K562 (cell line): ENCODE data around the gene HS2ST1. TPM values are rescaled to one million over a fixed set of nuclear protein-coding genes. Genes with fewer than 3 reads are reported as not detected.
A peak's percentile ranks its signal among the peaks of the same experiment; 100 is the strongest.

Experiments
- ATAC-seq: fragments of 200-7000 bp; cut with Tn5 transposase; 3 replicates; pipeline ENCODE4 v1.9.1; 2020; ENCODE audit warnings: moderate library complexity
- BruUV-seq: library from RNA; stranded (reverse); fragments of 400-500 nt; replicated peaks from 2 replicates; lab custom pipeline; 2021; lab: Mats Ljungman, UMichigan
- CTCF ChIA-PET: fragments of 300-600 bp; formaldehyde crosslinking; extraction: SDS; loops from one replicate; lab custom pipeline; 2021; ENCODE audit warnings: low intra/inter-chr PET ratio; lab: Yijun Ruan, JAX
- POLR2A ChIA-PET: fragments of 300-600, 350-650 bp; sonication (Branson Sonifier 250); formaldehyde crosslinking; extraction: SDS; loops from one replicate; lab custom pipeline; 2021; ENCODE audit warnings: antibody characterized with exemption, inconsistent platforms; lab: Yijun Ruan, JAX
- DNase-seq, 4 experiments: peaks; one replicate each; pipeline versions ENCODE4 v3.0.0 to v3.0.0-alpha.2; 2011 to 2018; ENCODE audit warnings: low spot score in 3 of 4, mixed read lengths in 3 of 4; ENCODE audit errors: extremely low read depth in 1 of 4
- FAIRE-seq: peaks from 2 replicates; lab custom pipeline; 2011; peaks lifted over from hg19 to GRCh38; lab: Jason Lieb, UNC
- H2AFZ ChIP-seq: 2 replicates; pipeline ENCODE4 v1.6.0; 2011; ENCODE audit warnings: low read depth, low read length, control low read depth, inconsistent platforms
- H3K27ac ChIP-seq: fragments of 200-600 bp; 3 replicates; pipeline ENCODE4 v1.8.0; 2011; ENCODE audit warnings: low read depth, mild to moderate bottlenecking, control low read depth, inconsistent platforms, low read length, moderate library complexity, mixed read lengths; ENCODE audit errors: extremely low read depth
- H3K27me3 ChIP-seq, 2 experiments: fragments of 300-600 bp in 1 of 2; 2 replicates in 1 of 2; 3 replicates in 1 of 2; pipeline versions ENCODE4 v1.6.0 to v1.8.0; 2011; ENCODE audit warnings: inconsistent platforms in 2 of 2, low read length in 2 of 2, mild to moderate bottlenecking in 1 of 2, mixed read lengths in 1 of 2, moderate library complexity in 1 of 2; ENCODE audit not compliant: control insufficient read depth in 2 of 2, insufficient read depth in 2 of 2
- H3K36me3 ChIP-seq: fragments of 300-600 bp; 3 replicates; pipeline ENCODE4 v1.8.0; 2011; ENCODE audit warnings: mild to moderate bottlenecking, low read length, inconsistent platforms; ENCODE audit not compliant: control insufficient read depth, insufficient read depth
- H3K4me1 ChIP-seq, 2 experiments: fragments of 200-600 bp in 1 of 2; replicated peaks in 1 of 2; 2 replicates in 1 of 2; 3 replicates in 1 of 2; pipeline versions ENCODE4 v1.5.1 to v1.8.0; 2011; ENCODE audit warnings: inconsistent platforms in 2 of 2, low read length in 2 of 2, mild to moderate bottlenecking in 1 of 2, mixed read lengths in 1 of 2, moderate library complexity in 1 of 2; ENCODE audit not compliant: control insufficient read depth in 2 of 2, insufficient read depth in 2 of 2
- H3K4me2 ChIP-seq: 2 replicates; pipeline ENCODE4 v1.6.1; 2011; ENCODE audit warnings: low read length, control low read depth, inconsistent platforms, mixed read lengths; ENCODE audit not compliant: insufficient read depth
- H3K4me3 ChIP-seq: fragments of 200-600 bp; sonication (generic), shearing (Covaris generic); 2 replicates; pipeline ENCODE4 v1.5.1; 2016; ENCODE audit warnings: control low read depth, inconsistent platforms
- H3K79me2 ChIP-seq: fragments of 200-600 bp; 3 replicates; pipeline ENCODE4 v1.8.0; 2011; ENCODE audit warnings: low read length, inconsistent platforms; ENCODE audit not compliant: control insufficient read depth, insufficient read depth
- H3K9ac ChIP-seq, 2 experiments: 2 replicates each; pipeline versions ENCODE4 v1.6.0 to v1.6.1; 2011; ENCODE audit warnings: low read depth in 2 of 2, low read length in 2 of 2, control low read depth in 1 of 2, inconsistent platforms in 1 of 2, mild to moderate bottlenecking in 1 of 2, mixed read lengths in 1 of 2; ENCODE audit not compliant: insufficient read depth in 1 of 2
- H3K9me1 ChIP-seq: one replicate; pipeline ENCODE4 v1.6.0; 2011; ENCODE audit warnings: inconsistent platforms, mild to moderate bottlenecking, low read length, moderate library complexity; ENCODE audit not compliant: control insufficient read depth, insufficient read depth
- H3K9me3 ChIP-seq: replicated peaks from 2 replicates; pipeline ENCODE4 v1.5.1; 2011; ENCODE audit warnings: low read depth, low read length, inconsistent platforms; ENCODE audit not compliant: control insufficient read depth, insufficient read depth
- H4K20me1 ChIP-seq: replicated peaks from 2 replicates; pipeline ENCODE4 v1.6.1; 2011; ENCODE audit warnings: low read length, inconsistent platforms, mixed read lengths; ENCODE audit not compliant: control insufficient read depth, insufficient read depth
- CEBPG ChIP-seq, 3 experiments: fragments of 200-800 bp in 1 of 3; sonication (Bioruptor generic) in 1 of 3; sonication (generic) in 1 of 3; formaldehyde crosslinking in 1 of 3; IDR thresholded peaks in 2 of 3; conservative IDR thresholded peaks in 1 of 3; 2 replicates each; pipeline versions ENCODE4 v1.6.1 to v1.8.0; 2016 to 2022; ENCODE audit warnings: missing compliant biosample characterization in 2 of 3, missing genetic modification characterization in 2 of 3, mild to moderate bottlenecking in 1 of 3, missing genetic modification reagents in 1 of 3
- NEUROD1 ChIP-seq: fragments of 150-350 bp; IDR thresholded peaks from 2 replicates; pipeline ENCODE4 v1.6.1; 2014; ENCODE audit warnings: borderline replicate concordance, low read length, low read depth; ENCODE audit not compliant: partially characterized antibody
- ZBTB9 ChIP-seq: fragments of 450-650 bp; formaldehyde crosslinking; IDR thresholded peaks from 2 replicates; pipeline ENCODE4 v1.4.0; 2020; ENCODE audit warnings: mild to moderate bottlenecking, moderate library complexity
- WGBS: fragments of 100-300 bp; shearing (Covaris generic); methylation state at CpG from one replicate; pipeline ENCODE4 v1.1.6; 2016; ENCODE audit warnings: low coverage, mixed read lengths; ENCODE audit not compliant: insufficient coverage; ENCODE audit errors: missing lambda C conversion rate; 5-methylcytosine and 5-hydroxymethylcytosine counted together
- in situ Hi-C: fragments of 300-500 bp; cut with MboI; formaldehyde crosslinking; loops from 4 replicates; pipeline ENCODE4 v1.15.0; 2018; ENCODE audit warnings: inconsistent platforms, mixed read lengths
- intact Hi-C: fragments of 100-400 bp; cut with micrococcal nuclease; formaldehyde crosslinking; loops from 2 replicates; pipeline ENCODE4 v1.14.2; 2022
- polyA plus RNA-seq, 8 experiments: library from polyadenylated mRNA; depleted of rRNA in 4 of 8; stranded (reverse) in 5 of 8; unstranded in 3 of 8; fragments of >200 nt; fragmentation: Nextera tagmentation in 2 of 8; fragmentation: Illumina TruSeq in 1 of 8; extraction: Ambion mirVana in 2 of 8; extraction: Trizol in 1 of 8; gene quantifications; 2 replicates each; pipeline versions ENCODE4 v1.2.1 to v1.2.3, GENCODE V29; 2011 to 2014; ENCODE audit warnings: inconsistent platforms in 1 of 8, missing spikeins in 1 of 8
- total RNA-seq, 7 experiments: library from RNA; depleted of rRNA in 6 of 7; stranded (reverse); fragments of >200 nt in 6 of 7; fragmentation: Illumina TruSeq in 2 of 7; extraction: Trizol in 2 of 7; gene quantifications; 2 replicates each; pipeline versions ENCODE4 v1.2.1 to v1.2.3, GENCODE V29; 2011 to 2021; ENCODE audit warnings: low replicate concordance in 1 of 7

The HS2ST1 gene
- total and polyA plus RNA-seq, 9 of the 15 experiments (the other 6 are each of a cell fraction or from before 2014, with no cell fraction given), result 7.7 to 43.3 (median 25.8) TPM

- ATAC-seq (no peak), DNase-seq (no peak), FAIRE-seq (no peak)
- in situ Hi-C loops (loop anchor here (10.0 kb wide), 1 partner anchor 149 kb away; no protein-coding TSS in a partner anchor), intact Hi-C loops (no loop called here)
- Histone ChIP-seq H3K27ac (no peak overlapping the region), H3K9ac (no peak overlapping the region), H3K4me3 (no peak overlapping the region), H3K4me2 (no peak overlapping the region), H3K79me2 (no peaks in the 10 kb centered on the region), H3K9me1 (no peaks in the 10 kb centered on the region), H4K20me1 (no peaks in the 10 kb centered on the region; the same call in none of the 2 replicates), H3K4me1 (peaks cover 9 to 11% of the 10 kb centered on the region in 2 experiments), H3K9me3 (no peaks in the 10 kb centered on the region), H2AFZ (no peak overlapping the region), H3K36me3 (no peaks in the 10 kb centered on the region), H3K27me3 (peaks cover 12 to 41% of the 10 kb centered on the region in 2 experiments; a peak in 4 of 5 replicates)
- POLR2A ChIA-PET, result no interaction called here
- TF ChIP-seq ZBTB9 (CRISPR knock-in tag), result no peak
- 26% methylated on average over 11 of the region's 11 CpGs for WGBS
- CTCF ChIA-PET, result no interaction called here
- BruUV-seq, result no TSS peak
These were observed 220.9 kb downstream of the HS2ST1 start for GRCh38 chr1:87135329-87135712.

GRCh38 chr1:87136607-87137341 is 222.3 kb downstream of the HS2ST1 start:
- no peak overlapping the region for H2AFZ ChIP-seq
- no TSS peak for BruUV-seq
- H3K36me3 ChIP-seq, result no peaks in the 10 kb centered on the region
- in situ Hi-C loops (loop anchor here (10.0 kb wide), 1 partner anchor 148 kb away; no protein-coding TSS in a partner anchor), intact Hi-C loops (no loop called here)
- H3K9me1 ChIP-seq, result no peaks in the 10 kb centered on the region
- no peak overlapping the region for H3K4me2 ChIP-seq
- H3K27me3 ChIP-seq, result peaks cover 12 to 41% of the 10 kb centered on the region in 2 experiments; a peak in 4 of 5 replicates
- H3K9ac ChIP-seq, result no peak overlapping the region
- H3K79me2 ChIP-seq, result no peaks in the 10 kb centered on the region
- WGBS, result under 1% methylated on average over 8 of the region's 8 CpGs
- CTCF ChIA-PET, result no interaction called here
- DNase-seq (no peak), FAIRE-seq (no peak), ATAC-seq (no peak)
- H3K4me1 ChIP-seq, result peaks cover 0 to 8% of the 10 kb centered on the region in 2 experiments; a peak in 2 of 5 replicates
- no peaks in the 10 kb centered on the region; the same call in none of the 2 replicates for H4K20me1 ChIP-seq
- no peaks in the 10 kb centered on the region for H3K9me3 ChIP-seq
- H3K4me3 ChIP-seq, result no peak overlapping the region
- no peak for TF ChIP-seq CEBPG (CRISPR knock-in tag; IDR thresholded peaks at IDR 0.05)
- peak; percentile 28 to 59; a peak in 1 of 4 replicates for TF ChIP-seq CEBPG (tag; conservative IDR thresholded peaks at IDR 0.05 in 1 of 2, IDR thresholded peaks at IDR 0.05 in 1 of 2)
- no peak for TF ChIP-seq NEUROD1
- no peak overlapping the region for H3K27ac ChIP-seq
- POLR2A ChIA-PET, result interaction anchor here (0.6 kb wide), 1 partner anchor 13 kb away, joined by 3 read pairs; no protein-coding TSS in a partner anchor
